RWPE1 (cell line): Measurements from ENCODE around the gene SPACA1.

Experiments
- CTCF ChIA-PET: fragments of 350-600 bp; sonication (Branson Sonifier 250); formaldehyde crosslinking; extraction: SDS; loops from one replicate; lab custom pipeline; 2021; lab: Yijun Ruan, JAX
- POLR2A ChIA-PET: fragments of 400-600 bp; formaldehyde crosslinking; extraction: SDS; loops from one replicate; lab custom pipeline; 2020; ENCODE audit warnings: antibody characterized with exemption; ENCODE audit not compliant: low non-redundant PET; lab: Yijun Ruan, JAX
- DNase-seq: peaks from one replicate; pipeline ENCODE4 v3.0.0; 2012; ENCODE audit warnings: low spot score
- H3K27ac ChIP-seq: fragments of 450-650 bp; 2 replicates; pipeline ENCODE4 v1.5.1; 2017
- CTCF ChIP-seq: fragments of 450-650 bp; conservative IDR thresholded peaks from 2 replicates; pipeline ENCODE4 v1.5.1; 2017; ENCODE audit warnings: low read depth, mild to moderate bottlenecking

Gene SPACA1

DNA sequence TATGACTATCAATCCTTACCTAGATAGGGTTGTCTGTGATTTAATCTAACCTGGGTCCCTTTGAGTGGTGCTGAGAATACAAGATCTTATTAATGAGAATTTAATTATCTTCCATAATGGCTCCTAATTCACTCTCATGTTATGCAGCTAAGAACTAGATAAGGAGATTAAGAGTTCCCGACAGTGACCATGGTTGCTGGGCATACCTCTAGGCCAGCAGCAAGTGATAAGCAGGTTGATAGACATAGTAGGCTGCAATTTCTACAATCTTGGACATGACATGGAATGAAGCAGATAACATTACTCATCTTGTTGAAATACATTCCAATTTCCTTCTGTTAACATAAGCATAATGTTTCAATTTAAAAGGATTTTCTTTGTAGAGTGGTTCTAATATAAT, 27.1 kb downstream of the SPACA1 start:
- ChIA-PET CTCF (no interaction called here), POLR2A (no interaction called here)
- H3K27ac ChIP-seq: no peak overlapping the region
- no peak for TF ChIP-seq CTCF
- no peak for DNase-seq

- DNase-seq: no peak
- TF ChIP-seq CTCF: no peak
- H3K27ac ChIP-seq: no peak overlapping the region
- ChIA-PET POLR2A (no interaction called here), CTCF (interaction anchor here (0.6 kb wide), 1 partner anchor 1481 kb away, joined by 3 read pairs; no protein-coding TSS in a partner anchor)
These were observed 29.7 kb downstream of the SPACA1 start for GRCh38 chr6:88077305-88077704.

- DNase-seq: no peak
- no peak for TF ChIP-seq CTCF
- CTCF ChIA-PET: no interaction called here
- no peak overlapping the region for H3K27ac ChIP-seq
- POLR2A ChIA-PET: no interaction called here
These were observed 39.2 kb downstream of the SPACA1 start for GRCh38 chr6:88086792-88087191.

- H3K27ac ChIP-seq: no peak overlapping the region
- no peak for TF ChIP-seq CTCF
- ChIA-PET POLR2A (no interaction called here), CTCF (no interaction called here)
- DNase-seq: no peak
These were observed 42.1 kb downstream of the SPACA1 start for GRCh38 chr6:88089708-88090107.

- TF ChIP-seq CTCF: no peak
- ChIA-PET CTCF (no interaction called here), POLR2A (no interaction called here)
- H3K27ac ChIP-seq: no peak overlapping the region
- no peak for DNase-seq
These were observed 58.2 kb downstream of the SPACA1 start for GRCh38 chr6:88105741-88106340.

- DNase-seq: no peak
- ChIA-PET POLR2A (no interaction called here), CTCF (interaction anchor here (0.6 kb wide), 1 partner anchor 364 kb away, joined by 4 read pairs; no protein-coding TSS in a partner anchor)
- no peak for TF ChIP-seq CTCF
- H3K27ac ChIP-seq: no peak overlapping the region
These were observed 59.6 kb downstream of the SPACA1 start for GRCh38 chr6:88107241-88107640.
